GM06990 (cell line): ENCODE measurements around the gene CCM2L.

Source experiments
- DNase-seq: peaks from one replicate; pipeline ENCODE4 v3.0.0-alpha.2; 2011; ENCODE audit not compliant: insufficient read length; ENCODE audit errors: extremely low read depth
- H3K27me3 ChIP-seq: replicated peaks from 2 replicates; pipeline ENCODE4 v1.6.0; 2011; ENCODE audit warnings: low read length; ENCODE audit not compliant: control insufficient read depth, insufficient read depth
- H3K36me3 ChIP-seq: 2 replicates; pipeline ENCODE4 v1.5.1; 2011; ENCODE audit warnings: low read length; ENCODE audit not compliant: control insufficient read depth, insufficient read depth
- H3K4me3 ChIP-seq: replicated peaks from 2 replicates; pipeline ENCODE4 v1.5.1; 2011; ENCODE audit warnings: low read depth, mild to moderate bottlenecking, control low read depth, low read length
- TF ChIP-seq, protein P1 (sequence below): IDR thresholded peaks from 2 replicates; pipeline ENCODE4 v1.5.1; 2011; ENCODE audit warnings: low read length, control low read depth, mild to moderate bottlenecking, inconsistent platforms; ENCODE audit not compliant: insufficient read depth, poor library complexity, severe bottlenecking

CCM2L gene

DNA sequence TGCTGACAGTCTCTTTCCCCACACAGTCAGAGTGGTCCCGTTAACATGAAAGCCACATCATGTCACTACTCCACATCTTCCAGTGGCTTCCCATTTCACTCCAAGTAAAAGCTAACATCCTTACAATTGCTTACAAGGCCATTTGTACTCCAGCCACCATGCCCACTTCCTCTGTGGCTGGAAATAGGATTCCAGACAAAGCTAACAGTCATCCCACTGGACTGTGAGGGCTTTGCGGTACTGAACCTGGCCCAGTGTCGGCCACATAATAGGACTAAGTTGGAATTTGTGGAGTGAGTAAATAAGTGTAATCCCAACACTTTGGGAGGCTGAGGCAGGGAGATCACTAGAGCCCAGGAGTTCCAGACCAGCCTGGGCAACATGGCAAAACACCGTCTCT lies 10.9 kb downstream of the CCM2L start:
- TF ChIP-seq, protein P1, sequence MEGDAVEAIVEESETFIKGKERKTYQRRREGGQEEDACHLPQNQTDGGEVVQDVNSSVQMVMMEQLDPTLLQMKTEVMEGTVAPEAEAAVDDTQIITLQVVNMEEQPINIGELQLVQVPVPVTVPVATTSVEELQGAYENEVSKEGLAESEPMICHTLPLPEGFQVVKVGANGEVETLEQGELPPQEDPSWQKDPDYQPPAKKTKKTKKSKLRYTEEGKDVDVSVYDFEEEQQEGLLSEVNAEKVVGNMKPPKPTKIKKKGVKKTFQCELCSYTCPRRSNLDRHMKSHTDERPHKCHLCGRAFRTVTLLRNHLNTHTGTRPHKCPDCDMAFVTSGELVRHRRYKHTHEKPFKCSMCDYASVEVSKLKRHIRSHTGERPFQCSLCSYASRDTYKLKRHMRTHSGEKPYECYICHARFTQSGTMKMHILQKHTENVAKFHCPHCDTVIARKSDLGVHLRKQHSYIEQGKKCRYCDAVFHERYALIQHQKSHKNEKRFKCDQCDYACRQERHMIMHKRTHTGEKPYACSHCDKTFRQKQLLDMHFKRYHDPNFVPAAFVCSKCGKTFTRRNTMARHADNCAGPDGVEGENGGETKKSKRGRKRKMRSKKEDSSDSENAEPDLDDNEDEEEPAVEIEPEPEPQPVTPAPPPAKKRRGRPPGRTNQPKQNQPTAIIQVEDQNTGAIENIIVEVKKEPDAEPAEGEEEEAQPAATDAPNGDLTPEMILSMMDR, result no peak
- no peak for DNase-seq
- Histone ChIP-seq H3K36me3 (no peaks in the 10 kb centered on the region), H3K4me3 (no peak overlapping the region), H3K27me3 (peaks cover 4% of the 10 kb centered on the region)

DNA sequence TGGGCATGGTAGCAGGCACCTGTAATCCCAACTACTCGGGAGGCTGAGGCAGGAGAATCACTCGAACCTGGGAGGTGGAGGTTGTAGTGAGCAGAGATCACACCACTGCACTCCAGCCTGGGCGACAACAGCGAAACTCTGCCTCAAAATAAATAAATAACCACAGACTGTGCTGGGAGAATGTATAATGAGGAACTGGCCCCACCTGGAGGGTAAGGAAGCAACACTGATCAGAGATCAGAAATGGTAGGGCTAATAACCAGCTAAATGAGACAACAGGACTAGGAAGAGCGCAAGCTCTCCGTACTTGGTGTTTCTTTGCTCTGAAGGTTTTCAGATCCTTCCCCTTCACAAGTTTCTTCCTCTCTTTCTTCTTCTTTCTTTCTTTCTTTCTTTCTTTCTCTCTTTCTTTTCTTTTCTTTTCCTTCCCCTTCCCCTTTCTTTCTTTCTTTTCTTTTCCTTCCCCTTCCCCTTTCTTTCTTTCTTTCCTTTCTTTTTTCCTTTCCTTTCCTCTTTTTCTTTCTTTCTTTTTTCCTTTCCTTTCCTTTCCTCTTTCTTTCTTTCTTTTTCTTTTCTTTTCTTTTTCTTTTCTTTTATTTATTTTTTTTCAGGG lies 14.6 kb downstream of the CCM2L start:
- TF ChIP-seq, protein P1, result no peak
- Histone ChIP-seq H3K36me3 (no peaks in the 10 kb centered on the region), H3K27me3 (peaks cover 4% of the 10 kb centered on the region), H3K4me3 (no peak overlapping the region)
- no peak for DNase-seq

DNA sequence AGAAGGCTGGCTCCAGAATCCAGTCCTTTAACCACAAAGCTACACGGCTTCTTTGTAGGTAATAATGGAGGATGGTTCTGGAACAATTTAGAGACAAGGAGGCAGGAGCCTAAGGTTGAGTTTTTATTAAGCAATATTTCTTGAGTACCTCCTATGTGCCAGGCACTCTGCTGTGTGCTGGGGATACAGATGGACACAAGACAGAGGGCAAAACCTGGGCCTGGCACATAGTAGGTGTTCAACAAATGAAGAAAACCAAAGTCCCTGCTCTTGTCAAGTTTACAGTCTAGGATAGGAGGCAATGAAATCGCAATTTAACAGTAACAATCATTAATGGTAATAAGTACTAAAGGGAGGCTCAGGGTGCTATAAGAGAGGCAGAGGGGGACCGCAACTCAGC lies 17.4 kb downstream of the CCM2L start:
- Histone ChIP-seq H3K36me3 (no peaks in the 10 kb centered on the region), H3K27me3 (no peaks in the 10 kb centered on the region; the same call in 1 of the 2 replicates), H3K4me3 (no peak overlapping the region)
- DNase-seq, result no peak
- TF ChIP-seq, protein P1, result no peak

- H3K4me3 ChIP-seq, result no peak overlapping the region
- no peak for DNase-seq
- TF ChIP-seq, protein P1, result no peak
- no peaks in the 10 kb centered on the region for H3K36me3 ChIP-seq
- no peaks in the 10 kb centered on the region; the same call in 1 of the 2 replicates for H3K27me3 ChIP-seq
Observed at GRCh38 chr20:32028647-32029372, 18.6 kb downstream of the CCM2L start.

GRCh38 chr20:32029561-32029960 lies 19.3 kb downstream of the CCM2L start:
- no peak overlapping the region for H3K4me3 ChIP-seq
- H3K36me3 ChIP-seq, result no peaks in the 10 kb centered on the region
- no peaks in the 10 kb centered on the region; the same call in 1 of the 2 replicates for H3K27me3 ChIP-seq
- no peak for DNase-seq
- TF ChIP-seq, protein P1, result no peak
